Lower leg skin (tissue), 3 donors: Measurements from ENCODE around the gene RBM26.

ENCODE experiments used
- POLR2A ChIP-seq, 2 donors: fragments of 450-650 bp; IDR thresholded peaks; one replicate each; pipeline ENCODE4 v1.6.1; 2016 to 2017; ENCODE audit warnings: antibody characterized with exemption in 2 of 2, mild to moderate bottlenecking in 1 of 2, moderate library complexity in 1 of 2
- TF ChIP-seq, protein P1 (sequence below), 3 donors: fragments of 450-650 bp; IDR thresholded peaks; one replicate each; pipeline ENCODE4 v1.5.1; 2016; ENCODE audit warnings: antibody characterized with exemption in 3 of 3, mild to moderate bottlenecking in 3 of 3, moderate library complexity in 2 of 3

DNA sequence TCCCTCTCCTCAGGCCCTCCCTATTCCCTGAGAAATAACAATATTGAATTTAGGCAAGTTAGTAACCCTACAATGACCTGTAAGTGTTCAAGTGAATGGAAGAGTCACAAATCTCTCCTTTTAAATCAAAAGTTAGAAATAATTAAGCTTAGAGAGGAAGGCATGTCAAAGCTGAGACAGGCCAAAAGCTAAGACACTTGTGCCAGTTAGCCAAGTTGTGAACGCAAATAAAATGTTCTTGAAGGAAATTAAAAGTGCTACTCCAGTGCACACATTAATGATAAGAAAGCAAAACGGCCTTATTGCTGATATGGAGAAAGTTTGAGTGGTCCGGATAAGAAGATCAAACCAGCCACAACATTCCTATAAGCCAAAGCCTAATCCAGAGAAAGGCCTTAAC, 120.9 kb downstream of the RBM26 start:
- TF ChIP-seq, protein P1, sequence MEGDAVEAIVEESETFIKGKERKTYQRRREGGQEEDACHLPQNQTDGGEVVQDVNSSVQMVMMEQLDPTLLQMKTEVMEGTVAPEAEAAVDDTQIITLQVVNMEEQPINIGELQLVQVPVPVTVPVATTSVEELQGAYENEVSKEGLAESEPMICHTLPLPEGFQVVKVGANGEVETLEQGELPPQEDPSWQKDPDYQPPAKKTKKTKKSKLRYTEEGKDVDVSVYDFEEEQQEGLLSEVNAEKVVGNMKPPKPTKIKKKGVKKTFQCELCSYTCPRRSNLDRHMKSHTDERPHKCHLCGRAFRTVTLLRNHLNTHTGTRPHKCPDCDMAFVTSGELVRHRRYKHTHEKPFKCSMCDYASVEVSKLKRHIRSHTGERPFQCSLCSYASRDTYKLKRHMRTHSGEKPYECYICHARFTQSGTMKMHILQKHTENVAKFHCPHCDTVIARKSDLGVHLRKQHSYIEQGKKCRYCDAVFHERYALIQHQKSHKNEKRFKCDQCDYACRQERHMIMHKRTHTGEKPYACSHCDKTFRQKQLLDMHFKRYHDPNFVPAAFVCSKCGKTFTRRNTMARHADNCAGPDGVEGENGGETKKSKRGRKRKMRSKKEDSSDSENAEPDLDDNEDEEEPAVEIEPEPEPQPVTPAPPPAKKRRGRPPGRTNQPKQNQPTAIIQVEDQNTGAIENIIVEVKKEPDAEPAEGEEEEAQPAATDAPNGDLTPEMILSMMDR (IDR thresholded peaks at IDR 0.05): no peak
- TF ChIP-seq POLR2A (IDR thresholded peaks at IDR 0.05): no peak
